Breast epithelium (tissue), 3 donors: ENCODE measurements around the gene RNPS1.

Source experiments
- CTCF ChIP-seq, 3 donors: fragments of 450-650 bp; IDR thresholded peaks; one replicate each; pipeline ENCODE4 v1.5.1; 2016 to 2017; ENCODE audit warnings: antibody characterized with exemption in 3 of 3, mild to moderate bottlenecking in 3 of 3, moderate library complexity in 3 of 3
- POLR2A ChIP-seq: fragments of 450-650 bp; IDR thresholded peaks from one replicate; pipeline ENCODE4 v1.6.1; 2016; ENCODE audit warnings: antibody characterized with exemption, mild to moderate bottlenecking, moderate library complexity
- POLR2AphosphoS5 ChIP-seq, 3 donors: sonication (generic); formaldehyde crosslinking; IDR thresholded peaks; one replicate each; pipeline ENCODE4 v1.6.1; 2017; ENCODE audit warnings: antibody characterized with exemption in 3 of 3

- TF ChIP-seq CTCF (IDR thresholded peaks at IDR 0.05): no peak
- TF ChIP-seq POLR2A: no peak
- peak in 1 of 3 donors; percentile 39 for TF ChIP-seq POLR2AphosphoS5 (IDR thresholded peaks at IDR 0.05)
Measured at GRCh38 chr16:2212362-2213324, 55.3 kb downstream of the RNPS1 start.
